ENCODE data around the gene KASH5. TPM values are rescaled to one million over a fixed set of nuclear protein-coding genes. Genes with fewer than 3 reads are reported as not detected.

The KASH5 gene
- total RNA-seq, 2 experiments from 2014 or later = 2.3 to 2.6 TPM

GRCh38 chr19:49407079-49407478 is 19.0 kb downstream of the KASH5 start:
- no peaks in the 10 kb centered on the region for H3K9me3 Mint-ChIP-seq
- CTCF ChIA-PET = interaction anchor here (0.7 to 2.0 kb wide), 3 partner anchors 9 to 66 kb away, joined by 3 to 17 read pairs (median 3); no protein-coding TSS in a partner anchor
- no peak for DNase-seq
- intact Hi-C loops (cut with micrococcal nuclease) = no loop called here
- H3K27ac Mint-ChIP-seq = no peak overlapping the region
- H3K4me3 Mint-ChIP-seq = no peak overlapping the region
- H3K36me3 Mint-ChIP-seq = no peaks in the 10 kb centered on the region
- H3K4me1 Mint-ChIP-seq (ENCODE audit: low read depth) = peaks cover 45% of the 10 kb centered on the region
- POLR2A ChIA-PET = no interaction called here
- H3K27me3 Mint-ChIP-seq = no peaks in the 10 kb centered on the region

- intact Hi-C loops (cut with micrococcal nuclease) = no loop called here
- Mint-ChIP-seq H3K9me3 (no peaks in the 10 kb centered on the region), H3K27ac (no peak overlapping the region), H3K27me3 (no peaks in the 10 kb centered on the region), H3K36me3 (no peaks in the 10 kb centered on the region), H3K4me3 (no peak overlapping the region), H3K4me1 (ENCODE audit: low read depth) (peaks cover 47% of the 10 kb centered on the region)
- DNase-seq = no peak
- ChIA-PET POLR2A (no interaction called here), CTCF (interaction anchor here (1.4 to 2.0 kb wide), 2 partner anchors 16 to 66 kb away, joined by 3 to 17 read pairs; no protein-coding TSS in a partner anchor)
These were observed 19.5 kb downstream of the KASH5 start for GRCh38 chr19:49407482-49408015.

- H3K27ac Mint-ChIP-seq = peak overlapping the region; percentile 57
- H3K4me1 Mint-ChIP-seq (ENCODE audit: low read depth) = peaks cover 47% of the 10 kb centered on the region
- peak overlapping the region; percentile 44 for H3K4me3 Mint-ChIP-seq
- no peak for DNase-seq
- ChIA-PET CTCF (interaction anchor here (1.1 to 1.5 kb wide), 3 partner anchors 15 to 18 kb away, joined by 3 to 8 read pairs (median 5); no protein-coding TSS in a partner anchor), POLR2A (interaction anchor here (0.8 kb wide), 1 partner anchor 13 kb away, joined by 3 read pairs; no protein-coding TSS in a partner anchor)
- no peaks in the 10 kb centered on the region for H3K36me3 Mint-ChIP-seq
- intact Hi-C loops (cut with micrococcal nuclease) = no loop called here
- H3K27me3 Mint-ChIP-seq = no peaks in the 10 kb centered on the region
- H3K9me3 Mint-ChIP-seq = no peaks in the 10 kb centered on the region
These were observed 20.9 kb downstream of the KASH5 start for GRCh38 chr19:49408816-49409440.

GRCh38 chr19:49409441-49410029 is 21.5 kb downstream of the KASH5 start:
- H3K4me3 Mint-ChIP-seq = peak overlapping the region; percentile 44
- ChIA-PET POLR2A (interaction anchor here (0.5 to 0.8 kb wide), 2 partner anchors 13 to 45 kb away, joined by 3 read pairs; no protein-coding TSS in a partner anchor), CTCF (interaction anchor here (1.1 to 1.5 kb wide), 4 partner anchors 14 to 66 kb away, joined by 3 to 8 read pairs (median 4); no protein-coding TSS in a partner anchor)
- H3K4me1 Mint-ChIP-seq (ENCODE audit: low read depth) = peaks cover 47% of the 10 kb centered on the region
- H3K27me3 Mint-ChIP-seq = no peaks in the 10 kb centered on the region
- H3K9me3 Mint-ChIP-seq = no peaks in the 10 kb centered on the region
- peak overlapping the region; percentile 57 for H3K27ac Mint-ChIP-seq
- intact Hi-C loops (cut with micrococcal nuclease) = no loop called here
- H3K36me3 Mint-ChIP-seq = no peaks in the 10 kb centered on the region
- peak; percentile 43 for DNase-seq

DNA sequence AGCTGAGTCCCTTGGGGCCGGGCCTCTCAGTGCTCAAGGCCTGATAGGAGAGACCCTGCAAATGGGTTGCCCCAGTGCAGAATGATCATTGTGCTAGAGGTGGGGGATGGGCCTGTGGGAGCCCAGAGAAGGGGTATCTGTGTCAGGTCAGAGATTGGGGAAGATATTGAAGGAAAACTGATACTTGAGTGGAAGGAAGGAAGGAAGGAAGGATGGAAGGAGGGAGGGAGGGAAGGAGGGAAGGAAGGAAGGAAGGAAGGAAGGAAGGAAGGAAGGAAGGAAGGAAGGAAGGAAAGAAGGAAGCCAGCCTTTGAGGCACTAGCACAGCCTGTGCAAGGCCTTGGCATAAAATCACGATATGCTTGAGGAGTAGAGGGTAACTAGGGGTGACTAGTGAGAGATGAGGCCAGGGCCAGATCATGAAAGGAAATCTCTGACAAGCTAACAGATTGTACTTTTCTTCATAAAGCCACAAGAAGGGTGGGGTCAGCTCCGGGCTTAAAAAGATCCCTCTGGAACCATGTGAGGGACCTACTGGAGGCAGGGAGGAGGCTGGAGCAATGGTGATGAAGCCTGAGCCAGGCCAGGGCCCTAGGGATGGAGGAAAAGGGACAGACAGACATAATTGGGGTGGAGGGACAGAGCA is 23.8 kb downstream of the KASH5 start:
- no peak overlapping the region for H3K4me3 Mint-ChIP-seq
- H3K27ac Mint-ChIP-seq = no peak overlapping the region
- H3K9me3 Mint-ChIP-seq = no peaks in the 10 kb centered on the region
- H3K4me1 Mint-ChIP-seq (ENCODE audit: low read depth) = peaks cover 50% of the 10 kb centered on the region
- no peaks in the 10 kb centered on the region for H3K36me3 Mint-ChIP-seq
- POLR2A ChIA-PET = no interaction called here
- no peak for DNase-seq
- CTCF ChIA-PET = interaction anchor here (0.9 to 1.4 kb wide), 2 partner anchors 10 to 110 kb away, joined by 3 to 4 read pairs; no protein-coding TSS in a partner anchor
- no peaks in the 10 kb centered on the region for H3K27me3 Mint-ChIP-seq
- intact Hi-C loops (cut with micrococcal nuclease) = no loop called here

GRCh38 chr19:49413348-49413747 is 25.3 kb downstream of the KASH5 start:
- no peak for DNase-seq
- Mint-ChIP-seq H3K9me3 (no peaks in the 10 kb centered on the region), H3K4me3 (no peak overlapping the region), H3K4me1 (ENCODE audit: low read depth) (peaks cover 37% of the 10 kb centered on the region), H3K36me3 (no peaks in the 10 kb centered on the region), H3K27me3 (peaks cover 2% of the 10 kb centered on the region), H3K27ac (no peak overlapping the region)
- intact Hi-C loops (cut with micrococcal nuclease) = no loop called here
- ChIA-PET POLR2A (no interaction called here), CTCF (interaction anchor here (0.6 kb wide), 1 partner anchor 17 kb away, joined by 5 read pairs; no protein-coding TSS in a partner anchor)

- POLR2A ChIA-PET = no interaction called here
- DNase-seq = no peak
- Mint-ChIP-seq H3K36me3 (no peaks in the 10 kb centered on the region), H3K27me3 (peaks cover 2% of the 10 kb centered on the region), H3K9me3 (no peaks in the 10 kb centered on the region), H3K27ac (no peak overlapping the region), H3K4me3 (no peak overlapping the region), H3K4me1 (ENCODE audit: low read depth) (peaks cover 28% of the 10 kb centered on the region)
- intact Hi-C loops (cut with micrococcal nuclease) = no loop called here
- CTCF ChIA-PET = no interaction called here
These were observed 26.2 kb downstream of the KASH5 start for GRCh38 chr19:49414256-49414655.

DNA sequence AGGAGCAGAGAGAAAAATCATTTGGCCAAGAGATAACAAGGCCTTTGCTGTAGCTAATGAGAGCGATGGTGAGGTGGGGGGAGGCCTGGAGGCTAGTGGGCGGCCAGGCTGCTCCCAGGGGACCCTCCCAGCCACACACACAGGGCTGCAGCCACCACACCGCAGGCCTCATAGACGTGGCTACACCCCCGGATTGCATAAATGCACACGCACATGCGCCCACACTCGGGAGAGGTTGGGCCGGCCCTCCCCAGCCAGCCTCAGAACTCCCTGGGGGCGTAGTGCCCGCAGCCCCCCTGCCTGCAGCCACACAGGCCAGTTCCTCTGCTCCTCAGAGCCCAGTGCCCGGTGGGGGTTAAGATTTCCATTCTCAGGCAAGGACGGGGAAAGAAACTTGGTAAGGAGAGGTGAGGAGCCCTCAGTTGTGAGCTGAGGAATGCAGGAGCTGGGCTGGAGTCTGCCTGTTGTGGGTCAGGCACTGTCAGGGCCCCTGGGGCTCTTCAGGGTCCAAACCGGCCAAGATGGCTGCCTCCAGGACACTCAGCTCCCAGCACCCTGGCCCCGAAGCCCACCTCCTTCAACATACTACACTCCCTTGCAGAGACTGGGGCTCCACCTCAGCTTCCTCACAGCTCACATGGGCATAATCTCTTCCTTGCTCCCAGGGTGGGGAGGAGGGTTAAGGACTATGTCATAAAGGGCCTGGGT is 27.2 kb downstream of the KASH5 start:
- ChIA-PET POLR2A (no interaction called here), CTCF (no interaction called here)

DNA sequence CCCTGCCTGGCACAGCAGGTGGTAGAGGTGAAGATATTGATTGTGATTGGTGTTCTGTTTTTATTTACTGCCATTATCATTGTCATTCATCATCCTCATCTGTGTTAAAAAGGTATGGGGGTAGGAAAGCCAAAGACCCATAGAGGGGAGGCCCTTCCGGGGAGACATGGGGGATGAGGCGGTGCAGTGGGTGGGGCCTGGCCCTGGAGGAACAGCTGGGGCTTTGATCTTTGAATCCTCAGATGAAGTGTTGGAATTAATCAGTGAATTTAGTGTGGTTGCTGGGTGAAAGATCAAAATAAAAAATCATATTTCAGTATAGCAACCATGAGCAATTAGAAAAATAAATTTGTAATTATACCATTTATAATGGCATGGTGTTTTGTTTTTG is 27.8 kb downstream of the KASH5 start:
- Mint-ChIP-seq H3K36me3 (no peaks in the 10 kb centered on the region), H3K27ac (no peak overlapping the region), H3K4me3 (no peak overlapping the region), H3K27me3 (peaks cover 14% of the 10 kb centered on the region), H3K9me3 (no peaks in the 10 kb centered on the region), H3K4me1 (ENCODE audit: low read depth) (peaks cover 19% of the 10 kb centered on the region)
- no peak for DNase-seq
- ChIA-PET POLR2A (no interaction called here), CTCF (interaction anchor here (1.1 kb wide), 1 partner anchor 9 kb away, joined by 3 read pairs; no protein-coding TSS in a partner anchor)
- intact Hi-C loops (cut with micrococcal nuclease) = no loop called here

More for the DNA sequence above, 27.2 kb downstream of the KASH5 start:
- no peak overlapping the region for H3K4me3 Mint-ChIP-seq
- DNase-seq = no peak
- H3K27me3 Mint-ChIP-seq = peaks cover 9% of the 10 kb centered on the region
- H3K36me3 Mint-ChIP-seq = no peaks in the 10 kb centered on the region
- no peak overlapping the region for H3K27ac Mint-ChIP-seq
- H3K4me1 Mint-ChIP-seq (ENCODE audit: low read depth) = peaks cover 18% of the 10 kb centered on the region
- no peaks in the 10 kb centered on the region for H3K9me3 Mint-ChIP-seq
- intact Hi-C loops (cut with micrococcal nuclease) = no loop called here

DNA sequence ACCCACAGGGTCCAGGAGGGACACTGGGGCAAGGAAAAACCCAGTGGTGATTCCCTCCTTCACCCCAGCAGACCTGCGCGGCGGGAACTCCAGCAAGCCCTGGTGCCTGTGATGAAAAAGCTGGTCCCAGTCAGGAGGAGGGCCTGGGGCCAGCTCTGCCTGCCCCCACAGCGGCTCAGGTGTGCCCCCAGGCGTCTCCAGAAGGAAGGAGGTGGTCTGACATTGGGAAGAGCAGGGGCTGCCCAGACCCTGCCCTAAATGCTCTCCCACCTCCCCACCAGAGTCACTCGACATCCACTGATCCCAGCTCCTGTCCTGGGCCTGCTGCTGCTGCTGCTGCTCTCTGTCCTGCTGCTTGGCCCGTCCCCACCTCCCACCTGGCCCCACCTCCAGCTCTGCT is 29.0 kb downstream of the KASH5 start:
- H3K9me3 Mint-ChIP-seq = no peaks in the 10 kb centered on the region
- intact Hi-C loops (cut with micrococcal nuclease) = no loop called here
- H3K4me1 Mint-ChIP-seq (ENCODE audit: low read depth) = peaks cover 18% of the 10 kb centered on the region
- no peak overlapping the region for H3K4me3 Mint-ChIP-seq
- DNase-seq = no peak
- CTCF ChIA-PET = interaction anchor here (1.1 to 2.4 kb wide), 2 partner anchors 10 to 25 kb away, joined by 3 to 10 read pairs; no protein-coding TSS in a partner anchor
- peaks cover 26% of the 10 kb centered on the region for H3K27me3 Mint-ChIP-seq
- H3K36me3 Mint-ChIP-seq = no peaks in the 10 kb centered on the region
- POLR2A ChIA-PET = no interaction called here
- H3K27ac Mint-ChIP-seq = no peak overlapping the region

GRCh38 chr19:49418511-49418910 is 30.5 kb downstream of the KASH5 start:
- peaks cover 23% of the 10 kb centered on the region for H3K4me1 Mint-ChIP-seq (ENCODE audit: low read depth)
- no peak overlapping the region for H3K4me3 Mint-ChIP-seq
- H3K27me3 Mint-ChIP-seq = peaks cover 35% of the 10 kb centered on the region
- ChIA-PET POLR2A (no interaction called here), CTCF (interaction anchor here (1.6 to 2.4 kb wide), 3 partner anchors 16 to 220 kb away, joined by 5 to 10 read pairs (median 6); no protein-coding TSS in a partner anchor)
- H3K27ac Mint-ChIP-seq = no peak overlapping the region
- H3K36me3 Mint-ChIP-seq = no peaks in the 10 kb centered on the region
- intact Hi-C loops (cut with micrococcal nuclease) = no loop called here
- no peaks in the 10 kb centered on the region for H3K9me3 Mint-ChIP-seq
- DNase-seq = no peak
